Osteocyte (in vitro differentiated cells): ENCODE results near the gene PIK3AP1. TPM values are rescaled to one million over a fixed set of nuclear protein-coding genes. Genes with fewer than 3 reads are reported as not detected.
A peak's percentile ranks its signal among the peaks of the same experiment; 100 is the strongest.
"Not testable (repeated sequence)": the region's sequence is repeated elsewhere in the genome, so short reads cannot be mapped to it uniquely, and the experiment has no call there.

ENCODE experiments used
- DNase-seq: peaks from one replicate; pipeline ENCODE4 v3.0.0; 2021; ENCODE audit warnings: mixed read lengths; ENCODE audit not compliant: unreplicated experiment; ENCODE audit errors: extremely low spot score
- H3K27ac Mint-ChIP-seq: one replicate; pipeline ENCODE4 v1.8.0; 2021; ENCODE audit warnings: mild to moderate bottlenecking, mixed read lengths; ENCODE audit not compliant: unreplicated experiment
- H3K27me3 Mint-ChIP-seq: one replicate; pipeline ENCODE4 v1.8.0; 2021; ENCODE audit warnings: mixed read lengths; ENCODE audit not compliant: unreplicated experiment
- H3K36me3 Mint-ChIP-seq: one replicate; pipeline ENCODE4 v1.8.0; 2021; ENCODE audit warnings: mixed read lengths; ENCODE audit not compliant: unreplicated experiment
- H3K4me1 Mint-ChIP-seq: one replicate; pipeline ENCODE4 v1.8.0; 2021; ENCODE audit warnings: mixed read lengths; ENCODE audit not compliant: unreplicated experiment
- H3K4me3 Mint-ChIP-seq: one replicate; pipeline ENCODE4 v1.8.0; 2021; ENCODE audit warnings: mild to moderate bottlenecking, moderate library complexity, mixed read lengths; ENCODE audit not compliant: unreplicated experiment
- H3K9me3 Mint-ChIP-seq: one replicate; pipeline ENCODE4 v1.8.0; 2021; ENCODE audit warnings: mixed read lengths; ENCODE audit not compliant: unreplicated experiment
- CTCF ChIP-seq: fragments of 200-600 bp; sonication (generic); IDR thresholded peaks from 2 replicates; pipeline ENCODE4 v1.5.0; 2021; ENCODE audit warnings: antibody characterized with exemption, mild to moderate bottlenecking, moderate library complexity
- total RNA-seq: library from RNA; stranded (reverse); gene quantifications from 2 replicates; pipeline ENCODE4 v1.2.1, GENCODE V29; 2021

The PIK3AP1 gene
- total RNA-seq, 1 donor from 2014 or later: 0.19 TPM

GRCh38 chr10:96560966-96561887 is 159.1 kb downstream of the PIK3AP1 start:
- no peaks in the 10 kb centered on the region for H3K27me3 Mint-ChIP-seq
- H3K9me3 Mint-ChIP-seq: no peaks in the 10 kb centered on the region
- H3K27ac Mint-ChIP-seq: no peak overlapping the region
- H3K36me3 Mint-ChIP-seq: peaks cover 28% of the 10 kb centered on the region
- no peak overlapping the region for H3K4me3 Mint-ChIP-seq
- peaks cover 4% of the 10 kb centered on the region for H3K4me1 Mint-ChIP-seq
- no peak for DNase-seq
- TF ChIP-seq CTCF: no peak

DNA sequence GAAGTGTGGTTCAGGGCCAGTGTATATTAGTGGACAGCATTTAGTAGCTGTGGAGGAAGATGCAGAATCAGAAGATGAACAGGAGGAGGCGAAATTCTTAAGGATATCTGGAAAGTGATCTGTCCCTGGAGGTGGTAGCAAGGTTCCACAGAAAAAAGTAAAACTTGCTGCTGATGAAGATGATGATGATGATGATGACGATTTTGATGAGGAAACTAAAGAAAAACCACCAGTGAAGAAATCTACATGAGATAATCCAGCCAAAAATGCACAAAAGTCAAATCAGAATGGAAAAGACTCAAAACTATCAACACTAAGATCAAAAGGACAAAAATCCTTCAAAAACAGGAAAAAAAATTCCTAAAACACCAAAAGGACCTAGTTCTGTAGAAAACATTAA is 159.8 kb downstream of the PIK3AP1 start:
- Mint-ChIP-seq H3K4me3 (no peak overlapping the region), H3K27me3 (no peaks in the 10 kb centered on the region), H3K27ac (no peak overlapping the region), H3K36me3 (peaks cover 28% of the 10 kb centered on the region), H3K9me3 (no peaks in the 10 kb centered on the region), H3K4me1 (no peaks in the 10 kb centered on the region)
- TF ChIP-seq CTCF: no peak
- DNase-seq: no peak

- no peak for DNase-seq
- no peak overlapping the region for H3K27ac Mint-ChIP-seq
- H3K27me3 Mint-ChIP-seq: no peaks in the 10 kb centered on the region
- H3K4me1 Mint-ChIP-seq: no peaks in the 10 kb centered on the region
- H3K4me3 Mint-ChIP-seq: no peak overlapping the region
- H3K9me3 Mint-ChIP-seq: no peaks in the 10 kb centered on the region
- peaks cover 23% of the 10 kb centered on the region for H3K36me3 Mint-ChIP-seq
- peak; percentile 60 for TF ChIP-seq CTCF
Observed at GRCh38 chr10:96556003-96556402, 164.3 kb downstream of the PIK3AP1 start.

DNA sequence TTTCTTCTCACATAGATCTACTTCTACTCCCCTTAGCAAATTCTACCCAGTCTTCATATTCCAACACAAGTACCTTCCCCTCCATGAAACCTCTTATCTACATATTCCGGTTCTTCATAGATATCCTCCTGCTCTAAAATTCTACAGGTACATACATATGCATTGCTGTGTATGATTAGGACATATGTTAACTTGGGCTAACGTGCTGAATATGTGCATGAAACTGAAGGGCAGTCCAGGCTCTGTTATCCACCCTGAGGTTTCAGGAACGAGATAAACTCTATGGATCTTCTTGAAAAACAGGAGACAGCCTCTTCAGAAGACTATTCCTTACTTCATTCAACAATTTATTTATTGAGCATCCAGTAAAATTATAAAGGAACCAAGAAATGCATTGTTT is 165.0 kb downstream of the PIK3AP1 start:
- Mint-ChIP-seq H3K27me3 (no peaks in the 10 kb centered on the region), H3K36me3 (peaks cover 20% of the 10 kb centered on the region), H3K27ac (no peak overlapping the region), H3K9me3 (no peaks in the 10 kb centered on the region), H3K4me1 (no peaks in the 10 kb centered on the region), H3K4me3 (no peak overlapping the region)
- TF ChIP-seq CTCF: no peak
- no peak for DNase-seq

DNA sequence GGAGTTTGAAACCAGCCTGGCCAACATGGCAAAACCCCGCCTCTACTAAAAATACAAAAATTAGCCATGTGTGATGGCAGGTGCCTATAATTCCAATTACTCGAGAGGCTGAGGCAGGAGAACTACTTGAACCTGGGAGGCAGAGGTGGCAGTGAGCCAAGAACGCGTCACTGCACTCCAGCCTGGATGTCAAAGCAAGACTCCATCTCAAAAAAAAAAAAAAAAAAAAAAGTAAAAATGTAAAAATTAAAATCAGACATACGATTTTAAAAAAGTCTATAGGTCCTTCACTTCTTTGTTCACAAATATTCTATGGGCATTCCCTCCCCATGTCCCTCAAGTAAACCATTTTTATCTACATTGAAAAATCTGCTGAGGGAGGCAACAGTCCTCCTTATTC is 171.7 kb downstream of the PIK3AP1 start:
- Mint-ChIP-seq H3K4me1 (no peaks in the 10 kb centered on the region), H3K4me3 (no peak overlapping the region), H3K36me3 (peaks cover 37% of the 10 kb centered on the region), H3K9me3 (no peaks in the 10 kb centered on the region), H3K27ac (no peak overlapping the region), H3K27me3 (no peaks in the 10 kb centered on the region)
- no peak for TF ChIP-seq CTCF
- no peak for DNase-seq

GRCh38 chr10:96545558-96545957 is 174.8 kb downstream of the PIK3AP1 start:
- not testable (repeated sequence) for DNase-seq, H3K9me3 Mint-ChIP-seq, H3K4me3 Mint-ChIP-seq, H3K27me3 Mint-ChIP-seq, H3K27ac Mint-ChIP-seq, H3K4me1 Mint-ChIP-seq
- peaks cover 36% of the 10 kb centered on the region for H3K36me3 Mint-ChIP-seq
